HG03432 (cell line): ENCODE measurements around the gene PIGU.
A peak's percentile ranks its signal among the peaks of the same experiment; 100 is the strongest.
"Not testable (repeated sequence)": the region's sequence is repeated elsewhere in the genome, so short reads cannot be mapped to it uniquely, and the experiment has no call there.

Experiments
- ATAC-seq: cut with Tn5 transposase; IDR thresholded peaks from one replicate; pipeline ENCODE4 v1.9.1; 2021; ENCODE audit warnings: mild to moderate bottlenecking, moderate library complexity; ENCODE audit not compliant: unreplicated experiment

PIGU gene

DNA sequence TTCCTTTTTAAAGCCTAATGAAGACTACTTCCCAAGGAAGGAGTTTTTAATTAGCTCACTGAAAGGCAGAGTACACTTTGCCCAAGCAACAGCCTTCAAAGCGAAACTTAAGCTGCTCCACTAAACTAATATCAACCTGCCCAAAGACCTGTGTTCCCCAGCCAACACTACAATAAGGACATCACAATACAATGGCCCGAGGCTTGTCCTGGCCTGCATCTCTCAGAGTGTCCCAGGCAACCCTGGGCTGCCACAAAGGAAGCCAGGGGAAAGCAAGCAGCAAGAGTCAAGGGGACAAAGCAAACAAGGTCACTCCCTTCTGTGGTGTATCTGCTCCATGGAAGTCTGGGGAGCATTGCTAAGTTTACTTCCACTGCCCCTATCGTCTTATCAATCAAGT, 52.3 kb downstream of the PIGU start:
- ATAC-seq: no peak

DNA sequence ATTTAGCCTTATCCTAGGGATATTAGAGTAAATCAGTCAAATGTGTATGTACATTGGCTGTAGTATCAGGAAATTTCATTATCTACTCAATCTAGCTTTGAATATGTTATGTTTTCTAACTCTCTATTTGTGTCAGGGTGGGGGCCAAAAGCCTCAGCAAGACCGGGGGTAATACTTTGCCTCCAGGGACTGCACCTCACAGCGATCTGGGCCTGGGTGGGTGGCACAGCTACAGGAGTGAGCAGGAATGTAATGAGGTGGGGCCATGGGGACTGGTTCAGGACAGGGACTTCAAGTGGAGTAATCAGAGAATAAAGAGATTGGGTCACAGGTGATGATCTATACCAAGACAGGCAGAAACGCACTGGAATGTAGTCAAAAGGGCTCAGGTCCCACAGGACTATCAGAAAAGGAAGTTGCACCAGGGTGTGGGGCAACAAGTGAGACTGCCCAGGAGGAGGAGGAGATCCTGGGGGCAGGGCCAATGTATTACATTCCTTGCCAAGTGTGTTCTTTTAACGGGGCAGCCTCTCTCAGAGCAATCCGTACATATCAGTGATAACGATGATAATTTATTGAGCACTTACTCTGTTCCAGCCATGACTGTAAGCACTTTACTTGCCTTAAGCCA, 54.0 kb downstream of the PIGU start:
- no peak for ATAC-seq

DNA sequence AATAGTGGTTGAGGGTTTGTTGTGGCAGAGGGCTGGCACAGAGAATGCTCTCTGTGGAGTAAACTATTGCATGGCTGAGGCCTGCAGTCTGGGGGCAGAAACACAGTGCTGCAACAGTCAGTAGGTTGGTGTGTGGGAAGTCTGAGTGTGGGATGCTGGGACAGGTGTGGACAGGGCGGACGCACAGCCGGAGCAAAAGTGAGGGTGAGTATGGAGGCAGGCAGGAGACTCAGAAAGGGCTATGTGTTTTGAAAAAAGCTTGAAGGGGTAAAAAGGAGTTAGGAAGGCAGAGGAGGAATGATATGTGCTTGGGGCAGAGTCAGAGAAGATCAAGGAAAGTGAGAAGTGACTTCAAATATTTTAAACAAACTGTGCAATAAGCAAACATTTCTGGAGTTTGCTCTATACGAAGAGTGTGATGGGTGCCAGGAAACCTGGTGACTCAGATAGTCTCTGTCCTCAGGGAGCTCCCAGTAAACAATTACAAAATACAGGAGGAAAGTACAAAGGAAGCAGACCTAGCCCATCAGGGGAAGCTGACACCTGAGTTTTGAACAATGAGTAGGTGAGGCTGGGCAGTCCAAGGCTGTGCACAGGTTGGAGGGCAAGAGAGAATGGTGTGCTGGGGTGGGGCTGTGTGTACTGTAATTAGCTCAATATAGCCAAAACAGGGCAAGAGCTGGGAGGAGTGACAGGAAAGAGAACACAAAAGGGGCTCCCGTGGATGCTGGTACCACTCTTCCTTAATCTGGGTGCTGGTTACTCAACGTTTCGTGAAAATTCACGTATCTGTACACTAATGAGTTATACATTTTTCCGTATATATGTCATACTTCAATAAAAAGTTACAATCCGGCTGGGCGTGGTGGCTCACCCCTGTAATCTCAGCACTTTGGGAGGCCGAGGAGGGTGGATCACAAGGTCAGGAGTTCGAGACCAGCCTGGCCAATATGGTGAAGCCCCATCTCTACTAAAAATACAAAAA, 55.2 kb downstream of the PIGU start:
- no peak for ATAC-seq

DNA sequence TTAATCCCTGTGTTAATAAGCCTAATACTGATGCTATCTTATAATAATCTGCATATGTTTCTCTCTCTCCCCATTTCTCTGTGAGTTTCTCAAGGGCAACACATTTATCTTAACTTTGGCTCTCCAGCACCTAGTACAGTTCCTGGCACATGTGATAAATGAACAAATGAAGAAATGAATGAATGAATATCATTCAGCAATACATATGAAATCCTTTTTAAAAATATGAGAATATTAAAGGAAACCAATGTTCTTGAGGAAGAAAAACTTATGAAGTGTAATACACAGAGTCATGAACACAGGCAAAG, 55.9 kb downstream of the PIGU start:
- ATAC-seq: no peak

DNA sequence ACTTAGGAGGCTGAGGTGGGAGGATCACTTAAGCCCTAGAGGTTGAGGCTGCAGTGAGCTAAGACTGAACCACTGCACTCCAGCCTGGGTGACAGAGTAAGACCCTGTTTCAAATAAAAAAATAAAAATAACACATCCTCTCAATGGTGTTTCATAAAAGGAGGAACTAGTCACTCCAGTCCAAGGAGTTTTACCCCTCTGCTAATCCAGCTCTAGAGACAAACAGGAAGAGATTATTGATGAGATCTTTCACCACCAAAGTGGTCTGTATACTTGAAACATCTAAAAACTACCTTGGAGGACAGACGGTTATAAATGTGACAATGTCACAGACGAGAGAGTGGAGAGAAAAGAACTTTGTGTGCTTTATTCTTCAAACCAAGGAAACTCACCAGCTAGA, 58.2 kb downstream of the PIGU start:
- ATAC-seq: no peak

DNA sequence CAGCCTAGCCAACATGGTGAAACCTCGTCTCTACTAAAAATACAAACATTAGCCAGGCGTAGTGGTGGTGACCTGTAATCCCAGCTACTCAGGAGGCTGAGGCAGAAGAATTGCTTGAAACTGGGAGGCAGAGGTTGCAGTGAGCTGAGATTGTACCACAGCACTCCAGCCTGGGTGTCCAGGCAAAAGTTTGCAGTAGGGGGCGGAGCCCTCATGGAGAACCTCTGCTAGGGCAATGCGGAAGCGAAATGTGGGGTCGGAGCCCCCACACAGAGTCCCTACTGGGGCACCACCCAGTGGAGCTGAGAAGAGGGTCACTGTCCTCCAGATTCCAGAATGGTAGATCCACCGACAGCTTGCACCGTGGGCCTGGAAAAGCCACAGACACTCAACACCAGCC, 60.0 kb downstream of the PIGU start:
- ATAC-seq: not testable (repeated sequence)

DNA sequence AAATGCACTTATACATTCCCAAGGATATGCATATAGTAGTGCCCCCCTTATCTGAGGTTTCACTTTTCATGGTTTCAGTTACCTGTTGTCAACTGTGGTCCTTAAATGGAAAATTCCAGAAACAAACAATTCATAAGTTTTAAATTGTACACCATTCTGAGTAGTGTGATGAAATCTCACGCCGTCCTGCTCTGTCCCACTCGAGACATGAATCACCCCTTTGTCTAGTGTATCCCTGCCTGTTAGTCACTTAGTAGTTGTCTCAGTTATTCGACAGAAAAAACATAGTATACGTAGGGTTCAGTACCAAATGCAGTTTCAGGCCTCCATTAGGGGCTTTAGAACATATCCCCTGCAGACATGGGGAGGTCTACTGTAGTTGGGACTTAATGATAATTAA, 61.4 kb downstream of the PIGU start:
- ATAC-seq: no peak

DNA sequence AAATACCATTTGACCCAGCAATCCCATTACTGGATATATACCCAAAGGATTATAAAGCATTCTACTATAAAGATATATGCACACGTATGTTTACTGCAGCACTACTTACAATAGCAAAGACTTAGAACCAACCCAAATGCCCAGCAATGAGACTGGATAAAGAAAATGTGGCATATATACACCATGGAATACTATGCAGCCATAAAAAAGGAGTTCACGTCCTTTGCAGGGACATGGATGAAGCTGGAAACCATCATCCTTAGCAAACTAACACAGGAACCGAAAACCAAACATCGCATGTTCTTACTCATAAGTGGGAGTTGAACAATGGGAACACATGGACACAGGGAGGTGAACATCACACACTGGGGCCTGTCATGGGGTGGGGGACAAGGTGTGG, 64.9 kb downstream of the PIGU start:
- ATAC-seq: not testable (repeated sequence)

DNA sequence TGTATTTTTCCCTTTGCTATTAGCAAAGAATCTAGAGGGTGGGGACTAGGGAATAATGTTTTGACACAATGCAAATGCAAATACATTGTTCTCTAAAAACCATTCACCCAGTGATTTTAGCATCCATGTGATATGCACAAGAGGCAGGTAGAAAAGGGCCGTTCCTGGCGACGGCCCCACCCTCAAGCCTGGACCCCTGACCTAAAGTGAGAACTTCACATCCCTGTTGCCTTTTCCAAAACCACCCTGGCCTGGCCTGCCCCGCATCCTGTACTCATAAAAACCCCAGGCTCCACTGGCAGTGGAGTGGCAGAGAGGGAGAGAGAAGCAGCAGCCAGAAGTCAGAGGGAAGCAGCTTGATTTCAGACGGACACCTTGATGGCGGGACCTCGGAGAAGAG, 69.8 kb downstream of the PIGU start:
- ATAC-seq: no peak

DNA sequence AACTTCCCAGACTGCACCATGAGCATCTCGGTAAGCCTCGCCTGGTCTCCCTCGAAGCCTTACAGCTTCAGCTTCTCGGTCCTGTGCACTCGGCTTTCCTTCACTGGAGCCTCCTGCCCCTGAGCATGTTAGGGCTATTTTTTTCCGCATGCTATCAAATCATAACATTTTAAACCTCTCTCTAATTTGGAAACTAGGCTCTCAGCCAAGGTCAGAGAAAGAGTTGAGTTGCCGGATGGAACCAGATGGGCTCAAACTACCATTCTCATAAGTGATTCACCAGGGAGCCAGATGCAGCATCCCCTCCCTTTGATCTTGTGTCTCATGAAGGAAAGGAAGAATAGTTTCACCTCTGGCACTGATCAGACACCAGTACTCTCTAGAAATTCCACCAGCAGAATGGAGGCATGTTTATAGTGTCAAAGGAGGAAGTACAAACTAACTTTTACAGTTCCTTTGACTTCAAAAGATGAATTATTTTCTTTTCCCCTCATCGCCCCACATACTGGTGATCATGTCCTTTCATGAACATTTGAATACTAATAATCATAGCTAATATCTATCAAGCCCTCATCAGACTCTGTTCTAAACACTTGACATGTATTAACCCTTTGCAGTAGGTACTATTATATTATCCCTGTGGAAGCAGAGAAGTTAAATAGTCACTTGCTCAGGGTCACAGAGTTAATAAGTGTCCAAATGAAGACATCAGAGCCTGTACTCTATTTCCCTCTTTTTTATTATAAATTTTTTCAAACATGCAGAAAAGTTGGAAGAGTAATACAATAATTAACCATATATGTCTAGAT, 71.7 kb downstream of the PIGU start:
- no peak for ATAC-seq

DNA sequence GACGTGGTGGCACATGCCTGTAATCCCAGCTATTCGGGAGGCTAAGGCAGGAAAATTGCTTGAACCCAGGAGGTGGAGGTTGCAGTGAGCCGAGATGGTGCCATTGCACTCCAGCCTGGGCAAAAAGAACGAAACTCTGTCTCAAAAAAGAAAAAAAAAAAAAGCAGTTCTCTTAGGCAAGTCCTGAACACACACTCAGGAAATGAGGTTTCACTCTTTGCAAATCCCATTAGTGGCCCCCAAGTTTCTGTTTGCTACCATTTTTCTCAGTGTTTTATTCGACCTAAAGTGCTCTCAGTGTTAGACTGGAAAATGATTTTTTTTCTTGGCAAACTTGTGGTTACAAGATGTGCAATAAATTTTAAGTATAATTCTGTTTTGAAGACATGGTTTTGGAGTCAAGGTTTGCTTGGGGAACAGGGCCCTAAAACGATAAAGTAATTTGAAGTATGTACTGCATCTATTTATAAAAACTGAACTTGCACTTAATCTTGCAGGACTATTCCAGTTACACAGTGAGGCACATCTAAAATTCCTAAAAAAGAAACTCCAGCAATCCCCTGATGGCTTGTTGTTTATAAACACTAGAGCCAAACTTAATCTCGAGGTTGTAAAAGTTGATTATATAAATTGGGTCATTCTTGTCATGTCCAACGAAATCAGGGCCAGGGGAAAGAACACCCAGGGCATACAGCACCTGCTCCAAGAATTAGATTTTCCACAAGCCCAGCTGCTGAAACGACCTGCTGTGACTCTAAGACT, 75.8 kb downstream of the PIGU start:
- no peak for ATAC-seq

DNA sequence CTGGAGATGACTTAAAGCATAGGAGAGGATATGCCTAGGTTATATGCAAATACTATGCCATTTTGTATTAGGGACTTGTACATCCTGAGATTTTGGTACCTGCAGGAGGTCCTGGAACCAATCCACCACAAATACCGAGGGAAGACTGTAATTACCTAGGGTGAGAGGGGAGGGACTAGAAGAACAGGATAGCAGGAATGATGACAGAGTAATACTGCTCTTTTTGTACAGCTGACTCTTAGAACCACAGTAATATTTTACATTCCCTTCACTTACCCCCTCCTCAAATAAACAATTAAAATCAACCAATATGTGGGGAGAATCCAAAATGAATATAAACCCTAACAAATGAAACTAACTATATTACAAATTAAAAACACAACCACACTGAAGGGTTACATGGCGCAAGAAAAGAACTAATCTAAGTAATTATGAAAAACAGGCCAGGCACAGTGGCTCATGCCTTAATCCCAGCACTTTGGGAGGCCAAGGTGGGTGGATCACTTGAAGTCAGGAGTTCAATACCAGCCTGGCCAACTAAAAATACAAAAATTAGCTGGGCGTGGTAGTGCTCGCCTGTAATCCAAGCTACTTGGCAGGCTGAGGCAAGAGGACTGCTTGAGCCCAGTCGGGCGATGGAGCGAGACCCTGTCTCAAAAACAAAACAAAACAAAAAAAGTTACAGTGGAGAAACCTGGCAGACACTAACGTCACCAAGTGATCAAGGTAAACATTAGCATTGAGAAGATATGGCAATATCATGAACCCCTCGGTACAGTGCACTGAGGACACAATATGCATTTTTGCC, 81.3 kb downstream of the PIGU start:
- ATAC-seq: no peak

DNA sequence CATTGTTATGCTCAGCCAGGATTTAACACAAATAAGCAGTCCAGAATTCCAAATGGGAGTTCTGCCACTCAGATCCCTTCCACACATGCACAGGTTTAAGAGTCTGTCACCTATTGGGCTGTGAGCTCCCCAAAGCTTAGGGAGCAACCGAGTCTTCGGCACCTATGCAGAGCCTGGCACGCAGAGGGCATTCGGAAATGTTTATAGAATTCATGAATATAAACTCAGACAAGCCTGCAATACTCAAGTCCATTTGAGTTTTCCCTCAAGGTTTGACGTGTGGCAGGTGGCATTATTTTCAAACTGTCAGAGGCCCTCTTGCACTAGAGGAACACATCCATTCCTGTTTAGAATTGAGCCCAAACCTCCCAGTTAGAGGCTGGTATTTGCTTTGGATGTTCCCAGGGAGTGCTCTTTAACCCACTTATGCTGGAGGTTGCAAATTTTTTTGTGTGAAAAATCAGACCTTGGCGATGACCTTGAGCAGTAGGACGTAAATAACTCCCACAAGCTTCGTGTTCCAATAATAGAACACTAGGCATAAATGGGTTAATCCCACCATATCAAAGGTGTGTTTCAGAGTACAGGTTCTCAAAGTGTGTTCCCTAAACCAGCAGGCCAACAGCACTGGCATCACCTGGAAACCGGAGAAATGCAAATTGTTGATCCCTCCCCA, 90.3 kb downstream of the PIGU start:
- ATAC-seq: no peak

DNA sequence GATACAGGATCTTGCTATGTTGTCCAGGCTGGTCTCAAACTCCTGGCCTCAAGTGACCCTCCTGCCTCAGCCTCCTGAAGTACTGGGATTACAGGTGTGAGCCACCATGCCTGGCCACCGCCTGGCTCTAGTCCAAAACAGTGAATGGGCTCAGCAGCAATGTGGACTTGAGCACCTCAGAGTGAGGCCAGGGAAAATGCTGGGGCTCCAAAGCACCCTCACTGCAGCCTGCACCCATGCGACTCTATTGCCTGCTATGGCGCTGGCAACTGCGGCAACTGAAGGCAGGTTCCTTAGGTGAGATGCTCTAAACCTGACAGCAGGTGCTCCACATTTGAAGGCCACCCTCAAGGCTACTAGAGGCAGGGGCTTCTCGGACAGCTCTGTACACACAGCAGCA, 91.9 kb downstream of the PIGU start:
- no peak for ATAC-seq

DNA sequence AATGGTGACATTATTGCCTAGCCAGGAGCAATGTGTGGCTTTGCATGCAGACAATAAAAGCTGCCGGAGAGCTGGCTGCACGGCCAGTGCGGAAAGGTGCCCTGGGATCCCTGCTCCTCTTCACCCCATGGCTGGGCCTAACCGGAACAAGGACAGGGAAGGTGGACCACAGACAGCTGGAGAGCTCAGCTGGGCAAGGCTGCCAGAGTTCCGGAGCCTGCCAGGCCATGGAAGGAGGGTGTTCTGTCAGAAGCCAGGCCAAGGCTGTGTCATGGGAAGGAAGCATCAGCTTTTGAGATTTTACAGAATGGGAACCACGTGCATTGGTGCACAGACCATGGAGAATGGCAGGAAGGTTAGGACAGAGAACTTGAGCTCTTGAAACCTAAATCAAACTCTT, 93.3 kb downstream of the PIGU start:
- no peak for ATAC-seq

DNA sequence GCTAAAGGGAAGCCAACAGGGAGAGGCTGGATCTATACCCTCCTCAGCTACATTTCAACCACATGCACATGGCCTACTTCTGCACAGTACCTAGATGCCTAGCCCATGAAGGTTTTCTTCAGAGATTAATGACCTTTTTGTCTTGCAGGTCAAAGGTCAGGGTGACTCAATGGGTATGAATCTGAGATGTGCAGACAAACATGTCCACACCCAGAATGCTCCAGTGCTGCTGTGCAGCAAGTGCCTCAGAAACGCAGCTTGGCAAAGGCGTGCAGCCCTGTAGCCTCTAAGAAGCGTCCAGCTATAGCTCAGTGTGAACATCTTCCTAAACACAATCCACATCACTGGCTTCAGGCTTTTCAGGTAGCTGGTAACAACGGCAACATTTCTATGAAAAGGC, 94.0 kb downstream of the PIGU start:
- ATAC-seq: no peak

DNA sequence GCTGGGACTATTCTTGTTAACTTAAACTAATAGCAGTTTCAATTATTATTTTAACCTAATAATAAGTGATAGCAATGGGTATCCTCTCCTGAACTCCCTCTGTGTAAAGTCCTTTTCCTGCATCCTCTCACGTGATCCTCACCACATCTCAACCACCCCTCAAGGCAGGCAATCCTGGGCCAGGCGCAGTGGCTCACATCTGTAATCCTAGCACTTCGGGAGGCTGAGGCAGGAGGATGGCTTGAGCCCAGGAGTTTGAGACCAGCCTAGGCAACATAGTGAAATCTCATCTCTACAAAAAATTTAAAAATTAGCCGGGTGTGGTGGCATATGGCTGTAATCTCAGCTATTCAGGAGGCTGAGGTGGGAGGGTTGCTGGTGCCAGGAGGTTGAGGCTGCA, 94.7 kb downstream of the PIGU start:
- no peak for ATAC-seq

DNA sequence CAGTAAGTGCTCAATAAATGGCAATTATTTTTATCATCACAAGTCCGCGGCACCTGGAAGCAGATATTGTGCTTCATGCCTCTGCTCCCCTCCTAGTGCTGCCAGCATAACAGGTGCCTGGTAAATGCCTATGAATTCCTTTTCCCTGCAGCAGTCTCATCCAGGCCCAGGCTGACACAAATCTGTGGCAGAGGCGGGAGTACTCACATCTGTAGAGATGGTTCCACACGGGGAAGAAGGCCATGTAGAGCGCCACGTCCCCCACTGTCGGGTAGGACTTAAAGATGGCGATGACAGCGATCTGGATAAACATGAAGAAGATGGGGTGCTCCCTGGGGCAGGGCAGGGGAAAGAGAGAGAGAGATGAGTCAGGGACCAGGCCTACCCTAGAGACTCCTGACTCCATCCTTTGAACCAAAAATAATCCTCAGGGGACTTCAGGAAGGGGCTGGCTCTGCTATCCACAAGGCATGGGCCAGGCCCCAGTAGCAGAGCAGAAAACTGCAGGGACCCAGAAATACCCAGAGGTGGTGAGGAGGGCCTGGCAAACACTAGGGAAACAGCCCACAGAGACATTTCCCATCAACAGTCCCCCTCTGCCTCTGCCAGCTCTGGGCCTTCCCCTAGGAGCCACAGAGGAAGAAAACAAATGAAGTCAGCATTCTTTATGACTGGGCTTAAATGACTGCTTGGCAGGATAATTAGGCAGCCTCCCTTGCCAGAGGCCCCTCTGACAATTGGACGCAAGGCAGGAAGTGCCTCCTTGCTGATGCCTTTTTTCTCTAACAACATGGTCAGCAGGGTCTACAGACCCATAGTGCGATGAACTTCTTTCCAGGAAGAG, 95.3 kb downstream of the PIGU start:
- peak; percentile 49 for ATAC-seq
